ENCODE data around the gene PPP6R3.

The PPP6R3 gene

DNA sequence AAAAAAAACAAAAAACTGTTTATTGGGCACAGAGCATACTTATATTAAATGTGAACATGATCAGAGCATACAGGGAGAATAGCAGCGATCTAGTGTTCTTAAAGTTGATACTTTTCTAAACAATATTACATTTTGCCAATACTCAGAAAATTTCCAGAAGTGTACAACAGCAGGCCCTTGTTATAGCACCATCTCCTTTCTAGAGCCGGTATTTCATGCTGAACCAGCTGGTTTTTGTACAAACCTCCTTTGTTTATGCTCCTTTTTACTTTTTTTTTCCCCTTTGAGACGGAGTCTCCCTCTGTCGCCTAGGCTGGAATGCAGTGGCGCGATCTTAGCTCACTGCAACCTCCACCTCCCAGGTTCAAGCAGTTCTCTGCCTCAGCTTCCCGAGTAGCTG lies 90.7 kb downstream of the PPP6R3 start:
- in situ Hi-C loops (cut with MboI; ENCODE audit: low sequenced_read_pairs): no loop called here

DNA sequence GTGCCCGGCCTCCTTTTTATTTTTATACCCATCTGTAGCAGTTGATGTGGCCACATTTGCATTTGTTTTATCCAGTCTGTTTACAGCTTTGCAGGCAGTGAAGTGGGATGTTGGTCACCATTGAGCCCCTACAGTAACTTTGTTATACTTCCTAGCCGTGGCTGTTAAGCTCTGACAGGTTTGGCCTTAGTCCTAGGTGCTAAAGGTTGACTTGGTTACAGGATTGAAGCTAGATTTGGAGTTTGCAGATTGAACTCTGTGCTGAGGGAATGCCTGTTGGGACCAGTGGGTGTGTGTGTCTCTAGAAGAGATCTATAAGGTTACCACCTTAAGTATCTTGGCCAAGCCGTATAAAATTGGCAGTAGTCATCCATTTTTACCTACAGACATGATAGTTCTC lies 91.2 kb downstream of the PPP6R3 start:
- in situ Hi-C loops (cut with MboI; ENCODE audit: low sequenced_read_pairs): no loop called here

DNA sequence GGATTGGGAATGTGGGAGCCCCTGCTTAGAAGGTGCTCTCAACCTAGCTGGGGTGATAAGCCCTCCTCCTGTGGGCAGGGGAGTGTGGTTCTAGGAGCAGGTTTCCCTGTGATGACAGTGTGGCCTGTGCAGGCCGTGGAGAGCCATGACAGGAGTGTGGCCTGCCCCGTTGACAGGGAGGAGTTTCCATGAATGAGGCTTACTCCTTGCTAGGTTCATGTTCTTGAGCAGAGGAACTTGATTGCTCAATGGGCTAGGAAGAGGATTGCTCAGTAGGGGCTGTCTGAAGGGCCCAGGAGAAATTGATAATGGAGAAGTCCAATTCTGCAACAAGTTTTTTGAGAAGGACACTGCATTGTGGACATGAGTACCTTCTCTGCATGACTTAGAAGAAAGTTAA lies 92.0 kb downstream of the PPP6R3 start:
- in situ Hi-C loops (cut with MboI; ENCODE audit: low sequenced_read_pairs): no loop called here

DNA sequence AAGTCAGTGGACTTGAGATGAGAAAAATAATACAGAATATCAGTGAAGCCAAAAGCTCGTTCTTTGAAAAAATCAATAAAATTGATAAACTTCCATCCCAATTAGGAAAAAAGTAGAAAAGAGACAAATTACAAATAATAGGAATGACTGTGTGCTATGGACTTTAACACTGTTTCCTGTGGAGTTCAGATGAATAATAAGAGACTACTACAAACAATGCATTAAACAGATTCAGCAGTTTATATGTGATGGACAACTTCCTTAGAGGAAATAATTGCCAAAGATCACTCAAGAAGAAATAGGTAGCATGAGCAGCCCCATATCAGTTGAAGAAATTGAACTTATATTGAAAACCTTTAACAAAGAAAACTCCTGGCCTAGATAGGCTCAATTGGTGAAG lies 99.7 kb downstream of the PPP6R3 start:
- in situ Hi-C loops (cut with MboI; ENCODE audit: low sequenced_read_pairs): no loop called here

DNA sequence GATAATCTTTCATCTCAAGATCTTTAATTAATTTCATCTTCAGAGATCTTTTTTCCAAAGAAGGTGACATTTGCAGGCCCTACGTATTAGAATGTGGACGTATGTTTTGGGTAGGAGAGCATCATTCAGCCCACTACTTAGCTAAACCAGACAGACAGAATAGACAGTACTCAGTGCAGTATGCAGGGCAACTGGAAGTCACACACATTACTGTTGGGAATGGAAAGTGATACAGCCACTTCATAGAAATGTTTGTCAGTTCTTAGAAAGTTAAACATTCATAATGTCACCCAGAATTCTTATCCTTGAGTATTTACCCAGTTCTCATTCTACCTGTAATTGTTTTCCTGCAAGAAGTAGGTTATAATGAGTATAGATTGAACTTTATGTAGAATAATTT lies 102.9 kb downstream of the PPP6R3 start:
- in situ Hi-C loops (cut with MboI; ENCODE audit: low sequenced_read_pairs): no loop called here

DNA sequence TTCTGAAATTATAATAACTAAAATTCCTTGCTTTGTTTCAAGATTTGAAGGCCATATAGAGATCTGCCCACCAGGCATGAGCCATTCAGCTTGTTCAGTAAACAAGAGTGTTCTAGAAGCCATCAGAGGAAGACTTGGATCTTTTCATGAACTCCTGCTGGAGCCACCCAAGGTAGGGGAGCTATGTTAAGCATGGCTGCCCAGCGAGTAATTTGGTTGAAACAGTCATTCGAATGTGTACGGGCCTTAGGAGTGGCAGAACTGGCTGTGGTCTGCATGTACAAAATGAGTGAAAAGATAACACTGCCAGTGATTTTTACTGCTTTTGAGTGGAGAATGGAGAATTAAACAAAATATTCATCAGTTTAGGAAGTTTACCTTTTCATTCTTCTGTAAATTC lies 103.7 kb downstream of the PPP6R3 start:
- in situ Hi-C loops (cut with MboI; ENCODE audit: low sequenced_read_pairs): no loop called here

DNA sequence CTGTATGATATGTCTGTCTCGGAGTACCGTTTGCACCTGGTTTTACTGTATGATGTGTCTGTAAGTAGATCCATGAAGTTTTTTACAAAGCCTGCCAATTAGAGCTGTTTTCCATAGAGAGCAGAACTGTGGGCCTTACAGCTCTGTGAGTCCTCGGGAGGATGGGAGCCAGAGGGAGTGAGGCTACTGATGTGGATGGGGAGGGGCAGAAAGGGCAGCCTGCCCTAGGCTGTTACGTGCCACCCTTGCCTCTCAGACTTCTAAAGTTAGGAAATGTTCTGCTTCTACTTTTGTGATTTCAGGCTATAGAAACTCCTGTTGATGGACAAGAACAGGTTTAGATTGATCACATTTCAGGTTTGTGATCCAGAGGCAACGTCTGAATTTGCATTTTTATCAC lies 105.2 kb downstream of the PPP6R3 start:
- in situ Hi-C loops (cut with MboI; ENCODE audit: low sequenced_read_pairs): no loop called here

DNA sequence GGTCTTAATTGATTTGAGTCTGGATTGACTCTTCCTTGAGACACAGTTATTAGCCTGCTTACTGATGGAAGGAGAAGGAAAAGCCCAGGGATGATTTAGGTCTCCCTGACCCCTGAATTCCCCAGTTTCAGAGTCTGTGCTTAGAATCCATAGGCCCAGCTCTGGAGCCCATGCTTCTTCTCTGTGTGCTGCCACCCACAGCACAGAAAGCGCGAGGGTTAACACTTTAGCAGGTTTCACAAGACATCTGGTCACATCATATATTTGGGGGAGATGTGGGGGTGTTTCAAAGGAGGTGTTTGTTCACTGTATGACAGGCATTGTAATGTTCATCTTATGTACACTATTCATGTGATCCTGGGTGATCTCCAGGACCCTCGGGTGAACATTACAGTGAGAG lies 107.0 kb downstream of the PPP6R3 start:
- in situ Hi-C loops (cut with MboI; ENCODE audit: low sequenced_read_pairs): no loop called here

DNA sequence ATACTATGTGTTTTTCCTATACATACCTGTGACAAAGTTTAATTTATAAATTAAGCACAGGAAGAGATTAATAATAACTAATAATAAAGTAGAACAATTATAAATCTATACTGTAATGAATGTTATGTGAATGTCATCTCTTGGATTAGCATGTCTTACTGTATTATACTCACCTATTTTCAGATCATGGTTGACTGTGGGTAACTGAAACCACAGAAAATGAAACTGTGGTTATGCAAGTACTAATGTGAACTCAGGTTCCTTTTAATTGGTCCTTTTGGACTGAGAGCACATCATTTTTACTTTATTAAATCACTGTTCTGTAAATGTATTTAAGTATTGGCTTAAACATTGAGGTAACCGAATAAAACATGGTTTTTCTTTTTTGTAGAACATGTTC lies 108.8 kb downstream of the PPP6R3 start:
- in situ Hi-C loops (cut with MboI; ENCODE audit: low sequenced_read_pairs): no loop called here

DNA sequence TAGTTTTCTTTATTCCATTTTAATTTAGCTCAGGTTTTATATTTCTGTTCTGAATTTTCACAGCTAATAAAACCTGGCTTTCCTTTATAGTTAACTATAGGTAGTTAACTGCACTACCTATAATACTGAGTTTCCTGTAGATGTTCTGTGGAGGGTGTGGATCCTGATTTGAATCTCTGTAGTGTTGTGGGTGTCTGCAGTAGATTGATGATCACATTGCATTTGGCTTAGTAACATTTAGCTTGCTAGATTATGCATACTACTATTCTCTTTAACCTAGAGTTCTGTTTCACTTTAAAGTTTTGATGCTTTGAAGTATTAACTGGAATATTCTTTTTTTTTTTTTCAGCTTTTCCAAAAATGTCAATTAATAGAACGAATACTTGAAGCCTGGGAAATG lies 110.1 kb downstream of the PPP6R3 start:
- in situ Hi-C loops (cut with MboI; ENCODE audit: low sequenced_read_pairs): no loop called here

DNA sequence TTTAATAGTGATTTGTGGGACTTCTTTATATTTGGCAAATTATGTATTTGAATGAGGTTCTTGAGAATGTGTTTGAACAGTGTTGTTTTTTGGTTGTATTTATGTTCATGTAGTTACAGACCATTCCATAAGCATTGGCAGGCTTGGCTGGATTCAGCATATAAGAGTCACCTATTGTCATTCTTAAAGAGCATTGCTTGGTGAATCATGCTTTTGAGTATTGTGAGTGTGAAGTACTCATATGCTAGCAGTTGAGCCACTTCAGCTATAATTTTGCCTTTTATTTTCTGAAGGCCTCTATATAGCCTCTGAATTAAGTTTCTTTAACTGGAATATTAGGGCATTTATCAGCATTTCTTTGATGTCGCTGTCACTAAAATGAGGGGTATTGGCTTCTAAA lies 113.8 kb downstream of the PPP6R3 start:
- in situ Hi-C loops (cut with MboI; ENCODE audit: low sequenced_read_pairs): no loop called here

DNA sequence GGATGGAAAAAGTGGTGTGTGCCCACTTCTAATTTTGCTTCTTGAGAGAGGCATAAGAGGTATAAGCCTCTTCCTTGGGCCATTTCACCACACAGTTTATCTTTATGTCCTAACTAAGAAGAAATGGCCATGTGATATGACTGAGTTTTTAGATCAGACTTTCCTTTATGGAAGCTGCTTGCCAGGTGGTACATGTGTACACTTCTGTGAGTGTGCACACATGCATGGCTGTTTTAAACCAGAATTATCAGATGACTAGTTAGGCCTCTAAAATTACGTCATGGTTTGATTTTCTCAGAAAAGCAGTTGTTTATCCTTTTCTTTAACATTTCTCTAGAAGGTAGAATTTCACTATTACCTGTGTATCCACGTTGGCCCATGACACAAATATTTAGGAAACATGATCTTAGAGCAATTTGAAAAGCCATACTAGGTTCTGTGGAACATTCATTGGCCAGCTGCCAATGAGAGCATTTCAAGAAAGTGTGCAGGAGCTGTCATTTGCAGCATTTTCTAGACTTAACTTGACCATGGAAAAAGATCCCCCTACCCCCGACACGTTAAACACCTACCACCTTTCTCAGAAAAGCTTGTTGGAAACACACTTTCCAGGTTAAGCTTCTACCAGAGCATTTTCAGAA lies 114.6 kb downstream of the PPP6R3 start:
- in situ Hi-C loops (cut with MboI; ENCODE audit: low sequenced_read_pairs): no loop called here

DNA sequence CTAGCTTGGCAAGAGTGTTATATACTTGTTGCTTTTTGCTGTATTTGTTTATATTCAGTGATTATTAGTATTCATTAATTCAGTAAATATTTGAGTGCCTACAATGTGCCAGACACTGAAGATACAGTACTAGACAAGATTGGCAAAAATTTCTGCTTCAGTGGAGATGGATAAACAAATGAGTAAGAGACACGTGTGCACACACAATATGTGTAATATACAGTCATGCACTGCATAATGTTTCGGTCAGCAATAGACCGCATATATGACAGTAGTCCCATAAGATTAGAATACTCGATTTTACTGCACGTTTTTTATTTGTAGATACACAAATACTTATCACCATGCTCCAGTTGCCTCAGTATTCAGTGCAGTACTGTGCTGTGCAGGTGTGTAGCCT lies 118.9 kb downstream of the PPP6R3 start:
- in situ Hi-C loops (cut with MboI; ENCODE audit: low sequenced_read_pairs): no loop called here

DNA sequence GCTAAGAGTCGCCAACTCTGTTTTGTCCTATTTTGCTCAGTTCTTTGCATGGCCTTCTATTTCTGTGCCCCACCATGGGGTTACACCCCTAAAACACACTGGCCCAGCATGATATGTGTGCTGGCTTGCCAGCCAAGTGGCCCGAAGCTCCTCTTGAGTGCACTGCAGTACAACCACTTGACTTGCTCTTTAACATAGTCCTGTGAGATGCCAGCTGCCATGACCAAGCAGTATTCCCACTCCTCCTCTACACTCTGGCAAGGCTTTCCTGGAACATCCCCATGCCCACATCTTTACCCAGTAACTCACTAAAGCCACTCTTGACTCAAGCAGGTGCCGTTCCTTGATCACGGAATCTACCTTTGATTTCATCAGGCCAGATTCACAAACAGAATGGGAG lies 120.9 kb downstream of the PPP6R3 start:
- in situ Hi-C loops (cut with MboI; ENCODE audit: low sequenced_read_pairs): no loop called here

DNA sequence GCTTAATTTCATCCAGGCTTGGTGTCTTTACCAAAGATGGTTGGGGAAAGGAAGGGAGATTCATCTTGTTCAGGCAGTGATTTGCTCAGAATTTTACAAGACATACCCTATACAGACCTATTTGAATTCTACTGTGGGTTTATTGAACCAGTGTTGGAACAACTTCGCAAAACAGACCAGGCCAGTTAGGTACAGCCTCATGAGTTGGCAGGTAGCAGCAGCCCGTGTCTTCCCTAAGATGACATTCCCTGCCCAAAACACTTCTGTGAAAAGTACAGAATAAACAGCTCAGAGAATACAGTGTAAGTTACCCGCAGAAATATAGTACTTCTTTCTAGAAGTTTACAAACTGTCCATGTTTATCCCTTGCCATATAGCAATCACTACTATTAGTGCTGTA lies 121.3 kb downstream of the PPP6R3 start:
- in situ Hi-C loops (cut with MboI; ENCODE audit: low sequenced_read_pairs): no loop called here

DNA sequence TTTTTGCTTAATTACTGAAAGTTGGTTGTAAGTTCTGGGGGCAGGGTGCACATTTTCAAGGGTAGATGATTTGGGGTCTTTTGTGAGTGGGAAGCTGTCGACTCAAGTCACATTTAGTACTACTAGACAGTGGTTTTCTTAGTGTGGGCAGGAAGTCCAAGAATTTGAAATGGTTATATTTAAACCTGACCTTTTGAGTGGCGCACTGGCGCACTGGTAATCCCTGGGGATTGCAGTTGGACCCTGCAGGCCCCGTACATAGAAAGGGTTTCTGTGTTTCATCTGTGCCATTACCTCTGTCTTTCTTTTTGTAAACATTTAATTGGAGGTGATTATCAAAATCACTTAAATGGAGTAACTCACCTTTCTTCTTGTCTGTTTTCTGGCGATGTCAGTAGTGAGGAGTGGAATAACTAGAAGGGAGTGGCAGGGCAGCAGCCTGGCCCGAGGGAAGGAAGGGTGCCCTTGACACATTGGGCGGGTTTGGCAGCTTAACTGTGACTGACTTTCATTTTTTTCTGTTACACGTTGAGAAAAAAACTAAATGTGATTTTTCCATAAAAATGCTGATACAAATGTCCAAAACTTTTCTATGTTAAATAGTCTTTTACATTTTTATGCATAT lies 122.0 kb downstream of the PPP6R3 start:
- in situ Hi-C loops (cut with MboI; ENCODE audit: low sequenced_read_pairs): no loop called here

DNA sequence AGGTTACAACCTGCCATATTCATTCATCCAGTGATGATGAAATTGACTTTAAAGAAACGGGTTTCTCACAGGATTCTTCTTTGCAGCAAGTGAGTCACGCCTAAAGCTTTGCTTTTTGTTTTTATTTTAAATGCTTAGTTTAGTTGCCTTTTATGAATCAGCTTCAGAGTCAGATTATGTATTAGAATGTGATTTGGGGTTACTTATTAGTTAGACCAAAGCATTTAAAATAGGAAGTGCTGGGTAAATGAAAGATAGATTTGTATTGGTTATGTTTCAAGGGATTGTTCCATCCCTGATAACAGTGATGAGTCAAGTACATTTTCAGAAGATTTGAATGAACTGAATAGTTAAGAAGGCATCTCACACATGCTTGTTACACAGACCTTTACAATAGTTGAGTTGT lies 122.5 kb downstream of the PPP6R3 start:
- in situ Hi-C loops (cut with MboI; ENCODE audit: low sequenced_read_pairs): no loop called here

DNA sequence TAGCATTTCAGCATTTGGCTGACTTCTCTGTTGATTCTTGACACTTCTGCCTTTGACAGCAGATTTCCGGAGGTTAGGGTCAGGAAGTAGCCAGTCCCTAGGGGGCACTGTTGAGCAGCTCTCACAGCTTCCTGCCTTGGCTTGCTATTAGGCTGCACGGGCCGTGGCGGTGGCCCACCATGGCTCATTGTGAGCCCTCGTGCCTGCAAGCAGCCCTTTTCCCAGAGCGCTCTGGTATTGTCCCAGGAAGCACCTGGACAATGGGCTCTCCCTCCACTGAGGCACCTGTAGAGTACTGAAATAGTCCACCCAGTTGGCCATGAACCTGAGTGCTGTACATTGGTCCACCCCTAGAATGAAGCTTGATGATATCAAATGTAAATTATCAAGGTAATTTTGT lies 123.5 kb downstream of the PPP6R3 start:
- in situ Hi-C loops (cut with MboI; ENCODE audit: low sequenced_read_pairs): no loop called here

DNA sequence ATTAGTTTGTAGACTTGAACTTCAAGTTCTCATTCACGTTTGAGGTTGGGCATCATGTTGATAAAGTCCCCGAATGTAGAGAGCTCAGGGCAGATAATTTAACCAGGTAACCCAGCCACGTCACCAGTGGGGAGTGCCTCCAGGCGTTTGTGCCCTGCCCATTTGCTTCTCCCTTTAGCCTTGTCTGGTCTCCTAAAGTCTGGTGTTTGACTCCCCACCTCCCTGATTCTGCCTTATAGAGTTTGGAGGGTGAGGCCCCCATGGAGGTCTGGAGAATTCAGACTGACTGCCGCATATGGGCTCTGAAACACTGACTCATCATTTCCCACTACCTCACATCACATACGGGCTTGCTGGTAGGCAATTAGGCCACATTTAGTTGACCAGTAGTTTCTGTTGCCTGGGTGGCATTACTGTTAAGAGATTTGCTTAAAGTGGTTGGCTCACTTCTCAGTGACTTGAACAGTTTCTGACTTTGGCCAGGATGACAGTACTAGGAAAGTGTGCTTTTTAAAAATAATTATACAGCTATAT lies 124.5 kb downstream of the PPP6R3 start:
- in situ Hi-C loops (cut with MboI; ENCODE audit: low sequenced_read_pairs): no loop called here

DNA sequence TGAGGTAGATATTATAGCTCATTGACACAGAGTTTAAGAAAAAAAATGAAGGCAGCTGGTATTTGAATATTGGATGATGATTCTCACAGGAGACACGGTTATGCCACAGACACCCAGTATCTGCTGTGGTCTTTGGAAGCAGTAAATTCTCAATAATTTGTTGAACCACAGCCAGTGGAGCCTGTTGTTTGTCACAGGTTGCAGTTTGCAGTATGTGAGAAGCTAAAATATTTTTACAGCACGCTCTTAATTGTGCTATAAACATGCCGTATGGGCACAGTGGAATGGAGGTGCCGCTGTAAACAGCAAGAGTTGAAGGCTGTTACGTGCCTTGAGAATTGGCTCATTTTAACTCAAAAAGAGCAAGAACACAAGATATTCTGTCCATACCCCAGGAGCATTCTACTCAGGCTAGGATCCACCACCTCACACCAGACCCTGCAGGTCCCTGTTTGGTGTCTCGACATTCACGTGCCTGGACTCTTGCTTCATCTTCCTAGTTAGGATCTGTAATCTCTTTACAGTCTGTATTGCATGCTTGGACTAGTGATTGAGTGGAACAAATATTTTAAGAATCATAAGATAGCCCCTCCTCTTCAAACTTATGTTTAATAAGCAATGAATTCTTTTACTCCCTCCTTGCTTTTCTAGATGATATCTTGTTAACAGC lies 129.1 kb downstream of the PPP6R3 start:
- in situ Hi-C loops (cut with MboI; ENCODE audit: low sequenced_read_pairs): no loop called here

DNA sequence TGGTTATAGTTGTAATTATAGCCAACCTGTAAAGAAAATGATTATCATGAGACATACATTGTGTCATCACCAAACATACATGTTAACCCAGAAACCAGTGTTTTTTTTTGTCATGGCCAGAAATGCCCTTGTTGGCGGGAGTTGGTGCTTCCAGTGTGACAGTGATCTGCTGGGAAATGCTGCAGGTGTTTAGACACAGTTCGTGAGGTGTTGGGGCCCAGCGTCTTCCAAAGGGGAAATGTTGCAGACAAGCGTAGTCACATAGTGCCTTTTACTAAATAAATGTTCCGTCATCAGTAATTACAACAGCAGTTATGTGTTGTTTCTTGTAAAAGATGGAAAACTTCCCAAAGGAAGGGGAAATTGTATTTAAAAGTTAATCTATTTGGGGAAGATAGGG lies 131.2 kb downstream of the PPP6R3 start:
- in situ Hi-C loops (cut with MboI; ENCODE audit: low sequenced_read_pairs): no loop called here

DNA sequence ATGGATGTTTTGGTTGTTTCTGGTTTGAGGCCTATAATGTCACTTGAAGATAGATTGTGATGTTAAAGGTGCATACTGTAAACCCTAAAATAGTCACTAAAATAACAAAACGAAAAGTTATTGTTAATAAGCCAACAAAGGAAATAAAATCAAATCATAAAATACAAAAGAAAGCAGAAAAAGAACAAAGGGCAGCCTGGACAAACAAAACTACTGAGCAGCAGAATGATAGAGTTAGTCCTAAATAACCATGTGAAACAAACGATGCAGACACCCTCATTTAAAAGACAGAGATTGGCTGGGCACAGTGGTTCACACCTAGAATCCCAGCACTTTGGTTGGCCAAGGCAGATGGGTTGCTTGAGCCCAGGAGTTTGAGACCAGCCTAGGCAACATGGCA lies 132.9 kb downstream of the PPP6R3 start:
- in situ Hi-C loops (cut with MboI; ENCODE audit: low sequenced_read_pairs): no loop called here

Data from HL-60/S4 (cell line).